ENCODE data around the gene CNTNAP2.

The CNTNAP2 gene

DNA sequence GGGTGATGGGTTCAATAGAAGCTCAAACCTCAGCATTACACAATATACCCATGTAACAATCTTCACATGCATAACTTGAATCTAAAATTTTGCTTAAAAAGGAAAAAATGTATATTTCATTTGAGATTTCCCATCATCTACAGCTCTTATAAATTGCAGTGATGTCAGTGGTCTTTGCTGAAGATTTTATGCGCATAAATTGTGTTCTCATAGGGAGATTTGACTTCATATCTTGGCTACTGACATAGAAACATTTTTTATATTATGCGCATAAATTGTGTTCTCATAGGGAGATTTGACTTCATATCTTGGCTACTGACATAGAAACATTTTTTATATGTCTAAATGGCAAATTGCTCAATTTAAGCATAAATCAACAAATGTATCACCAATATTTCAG lies 1348.6 kb downstream of the CNTNAP2 start:
- H3K4me3 ChIP-seq (ENCODE audit: insufficient read depth, low read depth, low read length): no peak overlapping the region
- no peaks in the 10 kb centered on the region for H3K36me3 ChIP-seq (ENCODE audit: control insufficient read depth, insufficient read depth, low read length)
- no peaks in the 10 kb centered on the region for H3K9me3 ChIP-seq (ENCODE audit: control insufficient read depth, low read length)
- no peaks in the 10 kb centered on the region for H3K27me3 ChIP-seq (ENCODE audit: control insufficient read depth, insufficient read depth, low read length, poor library complexity, severe bottlenecking)
- H3K4me1 ChIP-seq (ENCODE audit: control insufficient read depth, insufficient read depth, low read length): no peaks in the 10 kb centered on the region
- WGBS, 2 experiments: 83 to 100% methylated on average over 1 to 2 of the region's 2 CpGs
- H3K27ac ChIP-seq (ENCODE audit: insufficient read depth, low read depth, low read length, poor library complexity, severe bottlenecking): no peak overlapping the region

DNA sequence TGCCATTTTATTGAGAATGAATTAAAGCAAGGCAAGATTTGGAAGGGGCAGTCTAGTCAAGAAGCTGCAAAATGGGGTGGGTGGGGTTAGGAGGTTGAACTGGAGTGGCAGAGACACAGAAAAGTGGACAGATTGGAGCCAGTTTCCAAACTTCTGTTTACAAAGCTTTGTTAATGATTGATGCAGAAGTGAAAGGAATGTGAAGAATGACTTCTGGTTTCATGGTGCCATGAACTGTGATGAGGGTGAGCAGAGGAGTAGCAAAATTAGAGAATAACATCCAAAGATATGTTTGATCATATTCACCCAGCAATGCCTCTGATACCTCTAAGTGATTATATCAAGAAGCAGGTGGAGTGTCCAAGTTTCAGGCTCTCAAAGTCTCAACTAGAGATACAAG lies 1356.0 kb downstream of the CNTNAP2 start:
- Histone ChIP-seq H3K4me1 (ENCODE audit: control insufficient read depth, insufficient read depth, low read length) (no peaks in the 10 kb centered on the region), H3K36me3 (ENCODE audit: control insufficient read depth, insufficient read depth, low read length) (no peaks in the 10 kb centered on the region), H3K4me3 (ENCODE audit: insufficient read depth, low read depth, low read length) (no peak overlapping the region), H3K27me3 (ENCODE audit: control insufficient read depth, insufficient read depth, low read length, poor library complexity, severe bottlenecking) (no peaks in the 10 kb centered on the region), H3K27ac (ENCODE audit: insufficient read depth, low read depth, low read length, poor library complexity, severe bottlenecking) (no peak overlapping the region), H3K9me3 (ENCODE audit: control insufficient read depth, low read length) (no peaks in the 10 kb centered on the region)

DNA sequence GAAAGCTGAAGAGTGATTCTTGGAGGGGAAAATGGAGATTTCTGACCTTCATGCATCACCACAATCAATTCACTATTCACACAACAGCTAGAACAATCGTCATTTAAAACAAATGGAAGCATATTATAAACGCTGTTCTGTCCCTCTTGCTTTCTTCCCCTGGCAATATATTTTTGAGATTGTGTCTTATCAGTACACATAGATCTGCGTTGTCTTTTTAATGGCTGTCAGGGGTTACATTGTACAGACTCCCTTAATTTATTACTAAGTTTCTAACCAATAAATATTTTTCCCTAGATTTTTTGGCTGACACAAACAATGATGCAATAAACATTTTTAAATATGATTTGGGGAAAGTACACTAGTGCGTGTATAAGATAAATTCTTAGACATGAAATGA lies 1358.3 kb downstream of the CNTNAP2 start:
- Histone ChIP-seq H3K27ac (ENCODE audit: insufficient read depth, low read depth, low read length, poor library complexity, severe bottlenecking) (no peak overlapping the region), H3K36me3 (ENCODE audit: control insufficient read depth, insufficient read depth, low read length) (no peaks in the 10 kb centered on the region), H3K27me3 (ENCODE audit: control insufficient read depth, insufficient read depth, low read length, poor library complexity, severe bottlenecking) (no peaks in the 10 kb centered on the region), H3K4me1 (ENCODE audit: control insufficient read depth, insufficient read depth, low read length) (no peaks in the 10 kb centered on the region), H3K4me3 (ENCODE audit: insufficient read depth, low read depth, low read length) (no peak overlapping the region), H3K9me3 (ENCODE audit: control insufficient read depth, low read length) (no peaks in the 10 kb centered on the region)
- 70 to 71% methylated on average over 2 to 3 of the region's 4 CpGs for WGBS, 2 experiments

DNA sequence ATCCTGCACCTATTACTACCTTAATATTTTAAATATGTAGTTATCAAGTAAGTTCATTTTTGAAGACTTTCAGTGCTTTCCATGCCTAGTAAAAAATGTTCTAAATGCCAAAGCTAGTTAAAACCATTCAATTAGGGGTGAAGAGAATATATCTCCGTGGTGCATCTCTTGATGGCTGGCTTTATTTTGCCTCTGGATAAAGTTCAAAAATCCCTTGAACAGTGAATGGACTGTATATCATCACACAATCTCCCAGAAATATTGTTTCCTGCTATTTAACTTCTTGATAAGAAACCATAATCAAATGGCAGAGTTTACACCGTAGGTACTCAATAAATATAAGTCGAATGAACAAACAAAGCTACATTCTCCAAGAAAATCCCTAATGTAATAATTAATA lies 1360.9 kb downstream of the CNTNAP2 start:
- WGBS, 2 experiments: 95 to 97% methylated on average over 2 to 3 of the region's 3 CpGs
- no peak overlapping the region for H3K27ac ChIP-seq (ENCODE audit: insufficient read depth, low read depth, low read length, poor library complexity, severe bottlenecking)
- no peaks in the 10 kb centered on the region for H3K9me3 ChIP-seq (ENCODE audit: control insufficient read depth, low read length)
- H3K4me3 ChIP-seq (ENCODE audit: insufficient read depth, low read depth, low read length): no peak overlapping the region
- no peaks in the 10 kb centered on the region for H3K36me3 ChIP-seq (ENCODE audit: control insufficient read depth, insufficient read depth, low read length)
- H3K27me3 ChIP-seq (ENCODE audit: control insufficient read depth, insufficient read depth, low read length, poor library complexity, severe bottlenecking): no peaks in the 10 kb centered on the region
- H3K4me1 ChIP-seq (ENCODE audit: control insufficient read depth, insufficient read depth, low read length): no peaks in the 10 kb centered on the region

DNA sequence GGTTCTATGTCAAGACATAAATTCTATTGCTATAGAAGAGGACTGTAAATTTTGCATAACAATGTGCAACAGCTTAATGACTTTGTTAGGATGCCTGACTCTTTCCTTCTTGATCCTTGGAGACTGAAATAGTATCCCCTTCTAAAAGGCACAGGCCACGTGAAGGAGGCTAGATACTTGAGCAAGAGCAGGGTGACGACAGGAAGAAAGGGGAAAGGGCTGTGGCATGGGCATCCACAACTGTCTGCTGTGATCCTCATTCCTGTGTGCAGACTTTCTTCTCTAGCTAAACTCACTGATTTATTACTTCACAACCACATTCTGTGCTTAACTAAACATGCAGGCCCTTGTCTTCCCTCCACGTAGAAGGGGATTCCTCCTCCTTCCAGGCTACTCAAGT lies 1362.2 kb downstream of the CNTNAP2 start:
- Histone ChIP-seq H3K4me3 (ENCODE audit: insufficient read depth, low read depth, low read length) (no peak overlapping the region), H3K9me3 (ENCODE audit: control insufficient read depth, low read length) (no peaks in the 10 kb centered on the region), H3K27ac (ENCODE audit: insufficient read depth, low read depth, low read length, poor library complexity, severe bottlenecking) (no peak overlapping the region), H3K36me3 (ENCODE audit: control insufficient read depth, insufficient read depth, low read length) (no peaks in the 10 kb centered on the region), H3K27me3 (ENCODE audit: control insufficient read depth, insufficient read depth, low read length, poor library complexity, severe bottlenecking) (no peaks in the 10 kb centered on the region), H3K4me1 (ENCODE audit: control insufficient read depth, insufficient read depth, low read length) (no peaks in the 10 kb centered on the region)
- WGBS, 2 experiments: 70 to 89% methylated on average over 3 of the region's 3 CpGs

DNA sequence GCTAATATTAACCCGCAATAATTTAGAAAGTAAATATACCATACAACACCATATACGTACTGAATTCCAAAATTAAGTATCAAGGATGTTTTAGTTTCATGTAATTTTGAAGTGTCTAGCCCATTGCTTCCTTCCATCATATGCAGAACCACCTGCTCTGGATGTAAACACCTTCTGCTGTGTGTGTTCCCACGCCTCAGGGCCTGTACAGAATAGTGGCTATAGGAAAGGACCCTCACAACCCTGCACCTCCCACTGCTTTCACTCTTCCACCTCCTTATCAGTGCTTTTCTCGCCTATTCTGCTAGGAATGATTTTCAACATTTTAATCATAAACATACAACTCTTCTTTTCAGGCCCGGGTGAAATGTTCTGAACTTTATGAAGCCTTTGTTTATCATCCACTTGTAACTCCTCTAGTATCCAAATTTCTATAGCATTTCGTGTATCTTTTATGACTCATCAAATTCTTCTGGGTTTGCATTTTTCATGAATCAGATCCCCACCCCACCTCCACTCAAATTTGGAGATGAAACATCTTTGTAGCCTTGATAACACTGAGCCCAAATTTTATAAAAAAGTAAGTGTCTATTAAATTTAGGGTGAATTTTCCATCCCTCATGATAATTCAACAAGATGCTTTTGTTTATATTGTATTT lies 1367.2 kb downstream of the CNTNAP2 start:
- Histone ChIP-seq H3K27ac (ENCODE audit: insufficient read depth, low read depth, low read length, poor library complexity, severe bottlenecking) (no peak overlapping the region), H3K4me1 (ENCODE audit: control insufficient read depth, insufficient read depth, low read length) (no peaks in the 10 kb centered on the region), H3K27me3 (ENCODE audit: control insufficient read depth, insufficient read depth, low read length, poor library complexity, severe bottlenecking) (no peaks in the 10 kb centered on the region), H3K9me3 (ENCODE audit: control insufficient read depth, low read length) (no peaks in the 10 kb centered on the region), H3K4me3 (ENCODE audit: insufficient read depth, low read depth, low read length) (no peak overlapping the region), H3K36me3 (ENCODE audit: control insufficient read depth, insufficient read depth, low read length) (no peaks in the 10 kb centered on the region)
- 92% methylated on average over 4 of the region's 6 CpGs for WGBS, 2 experiments

DNA sequence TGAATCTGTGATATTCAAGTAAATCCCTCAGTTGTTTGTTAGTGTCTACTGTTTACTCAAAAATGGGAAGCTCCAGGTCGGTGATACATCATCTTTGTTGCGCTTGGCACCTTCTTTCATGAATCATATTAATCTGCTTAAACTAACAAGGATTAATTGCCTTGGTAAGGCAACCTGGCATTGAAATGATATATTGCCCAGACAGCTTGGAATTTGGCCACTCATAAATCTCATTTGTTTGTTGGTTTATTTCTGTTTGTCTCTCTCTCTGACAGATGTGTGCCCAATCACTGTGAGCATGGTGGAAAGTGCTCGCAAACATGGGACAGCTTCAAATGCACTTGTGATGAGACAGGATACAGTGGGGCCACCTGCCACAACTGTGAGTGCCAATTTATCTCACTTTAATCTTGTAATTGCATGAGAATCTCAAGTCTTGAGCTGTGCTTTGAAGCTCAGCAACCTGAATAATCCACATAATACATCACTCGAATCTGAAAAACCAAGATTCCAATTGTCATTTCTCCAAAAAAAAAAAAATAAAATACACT lies 1369.1 kb downstream of the CNTNAP2 start:
- 92 to 95% methylated on average over 4 of the region's 4 CpGs for WGBS, 2 experiments
- no peaks in the 10 kb centered on the region for H3K27me3 ChIP-seq (ENCODE audit: control insufficient read depth, insufficient read depth, low read length, poor library complexity, severe bottlenecking)
- H3K4me3 ChIP-seq (ENCODE audit: insufficient read depth, low read depth, low read length): no peak overlapping the region
- H3K36me3 ChIP-seq (ENCODE audit: control insufficient read depth, insufficient read depth, low read length): no peaks in the 10 kb centered on the region
- H3K4me1 ChIP-seq (ENCODE audit: control insufficient read depth, insufficient read depth, low read length): no peaks in the 10 kb centered on the region
- no peaks in the 10 kb centered on the region for H3K9me3 ChIP-seq (ENCODE audit: control insufficient read depth, low read length)
- no peak overlapping the region for H3K27ac ChIP-seq (ENCODE audit: insufficient read depth, low read depth, low read length, poor library complexity, severe bottlenecking)

DNA sequence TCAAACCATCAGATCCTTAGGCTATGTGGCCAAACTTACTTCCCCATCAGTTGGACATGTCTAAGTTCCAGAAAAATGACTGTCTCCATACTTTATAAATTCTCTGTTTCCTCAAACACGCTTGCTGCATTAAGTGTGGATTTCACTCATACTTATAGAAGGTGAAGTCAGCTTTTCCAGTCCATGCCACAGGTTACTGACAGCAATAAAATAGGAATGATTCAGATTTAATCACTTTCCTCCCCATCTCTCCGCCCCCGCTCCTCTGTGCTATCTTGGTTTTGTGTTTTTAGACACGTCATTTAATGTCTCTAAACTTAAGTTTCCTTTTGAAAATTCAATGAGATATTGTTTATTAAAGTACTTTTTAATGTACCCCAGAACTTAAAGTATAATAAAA lies 1376.0 kb downstream of the CNTNAP2 start:
- H3K4me3 ChIP-seq (ENCODE audit: insufficient read depth, low read depth, low read length): no peak overlapping the region
- H3K9me3 ChIP-seq (ENCODE audit: control insufficient read depth, low read length): no peaks in the 10 kb centered on the region
- WGBS, 2 experiments: 92 to 100% methylated on average over 3 of the region's 4 CpGs
- H3K36me3 ChIP-seq (ENCODE audit: control insufficient read depth, insufficient read depth, low read length): no peaks in the 10 kb centered on the region
- no peaks in the 10 kb centered on the region for H3K4me1 ChIP-seq (ENCODE audit: control insufficient read depth, insufficient read depth, low read length)
- H3K27me3 ChIP-seq (ENCODE audit: control insufficient read depth, insufficient read depth, low read length, poor library complexity, severe bottlenecking): no peaks in the 10 kb centered on the region
- H3K27ac ChIP-seq (ENCODE audit: insufficient read depth, low read depth, low read length, poor library complexity, severe bottlenecking): no peak overlapping the region

DNA sequence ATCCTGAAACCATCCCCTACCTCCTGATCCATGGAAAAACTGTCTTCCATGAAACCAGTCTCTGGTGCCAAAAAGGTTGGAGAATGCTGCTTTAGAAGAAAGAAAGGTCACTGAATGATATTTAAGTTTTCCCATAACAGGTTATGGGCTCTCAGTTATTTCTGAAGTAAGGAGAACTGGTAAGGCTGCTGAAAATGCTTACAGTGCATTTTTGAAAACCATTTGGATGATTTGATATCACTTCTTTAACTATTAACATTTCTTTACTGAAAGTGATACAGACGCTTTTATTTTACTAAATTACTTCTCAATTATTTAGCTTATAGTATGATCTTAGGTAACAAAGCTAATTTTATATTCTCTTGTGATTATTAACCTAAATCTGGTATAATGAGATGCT lies 1379.6 kb downstream of the CNTNAP2 start:
- no peak overlapping the region for H3K27ac ChIP-seq (ENCODE audit: insufficient read depth, low read depth, low read length, poor library complexity, severe bottlenecking)
- no peaks in the 10 kb centered on the region for H3K27me3 ChIP-seq (ENCODE audit: control insufficient read depth, insufficient read depth, low read length, poor library complexity, severe bottlenecking)
- H3K36me3 ChIP-seq (ENCODE audit: control insufficient read depth, insufficient read depth, low read length): no peaks in the 10 kb centered on the region
- no CpG with 5 or more reads among the region's 1 CpG for WGBS, 2 experiments
- no peaks in the 10 kb centered on the region for H3K9me3 ChIP-seq (ENCODE audit: control insufficient read depth, low read length)
- H3K4me3 ChIP-seq (ENCODE audit: insufficient read depth, low read depth, low read length): no peak overlapping the region
- H3K4me1 ChIP-seq (ENCODE audit: control insufficient read depth, insufficient read depth, low read length): no peaks in the 10 kb centered on the region

DNA sequence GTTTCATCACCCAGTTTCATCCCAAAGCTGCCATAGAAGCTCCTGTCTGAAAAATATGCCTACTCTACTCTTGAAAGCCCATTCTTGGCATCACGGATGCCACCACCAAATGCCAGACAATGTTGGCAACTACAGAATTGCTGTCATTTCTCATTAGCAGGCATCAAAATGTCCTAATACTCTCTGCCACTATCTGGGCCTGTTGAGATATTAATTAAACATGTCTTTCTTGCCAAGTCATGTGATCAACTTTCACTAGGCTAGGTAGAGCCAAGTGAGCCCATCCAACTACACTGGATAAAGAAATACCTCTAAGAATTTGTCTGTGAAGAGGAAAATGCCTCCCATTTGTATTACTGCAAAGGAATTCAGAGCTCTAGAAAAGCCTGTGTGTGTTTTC lies 1380.6 kb downstream of the CNTNAP2 start:
- H3K9me3 ChIP-seq (ENCODE audit: control insufficient read depth, low read length): no peaks in the 10 kb centered on the region
- no peak overlapping the region for H3K4me3 ChIP-seq (ENCODE audit: insufficient read depth, low read depth, low read length)
- no peaks in the 10 kb centered on the region for H3K36me3 ChIP-seq (ENCODE audit: control insufficient read depth, insufficient read depth, low read length)
- no peaks in the 10 kb centered on the region for H3K27me3 ChIP-seq (ENCODE audit: control insufficient read depth, insufficient read depth, low read length, poor library complexity, severe bottlenecking)
- H3K27ac ChIP-seq (ENCODE audit: insufficient read depth, low read depth, low read length, poor library complexity, severe bottlenecking): no peak overlapping the region
- 91 to 97% methylated on average over 1 of the region's 1 CpG for WGBS, 2 experiments
- no peaks in the 10 kb centered on the region for H3K4me1 ChIP-seq (ENCODE audit: control insufficient read depth, insufficient read depth, low read length)

DNA sequence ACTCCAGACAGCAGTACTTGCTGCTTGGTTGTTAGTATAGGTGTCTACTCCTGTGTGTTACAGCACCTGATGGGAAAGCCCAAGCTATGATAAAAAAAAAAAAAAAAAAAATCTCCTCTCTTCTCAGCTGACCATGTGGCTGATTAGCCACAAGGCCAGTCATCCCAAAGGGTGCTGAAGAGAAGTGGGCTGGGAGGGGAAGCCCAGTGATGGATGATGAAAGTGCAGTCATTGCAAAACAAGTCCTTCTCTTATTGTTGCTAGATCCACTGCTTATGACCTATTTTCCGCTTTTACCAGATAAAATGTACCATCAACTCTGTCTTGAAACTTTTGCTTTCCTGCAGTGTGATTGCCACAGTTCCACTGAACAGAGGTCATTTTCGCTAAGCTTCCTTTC lies 1381.5 kb downstream of the CNTNAP2 start:
- 98 to 100% methylated on average over 2 of the region's 2 CpGs for WGBS, 2 experiments
- no peaks in the 10 kb centered on the region for H3K27me3 ChIP-seq (ENCODE audit: control insufficient read depth, insufficient read depth, low read length, poor library complexity, severe bottlenecking)
- no peaks in the 10 kb centered on the region for H3K4me1 ChIP-seq (ENCODE audit: control insufficient read depth, insufficient read depth, low read length)
- H3K4me3 ChIP-seq (ENCODE audit: insufficient read depth, low read depth, low read length): no peak overlapping the region
- no peaks in the 10 kb centered on the region for H3K36me3 ChIP-seq (ENCODE audit: control insufficient read depth, insufficient read depth, low read length)
- no peak overlapping the region for H3K27ac ChIP-seq (ENCODE audit: insufficient read depth, low read depth, low read length, poor library complexity, severe bottlenecking)
- H3K9me3 ChIP-seq (ENCODE audit: control insufficient read depth, low read length): no peaks in the 10 kb centered on the region

Measured in ectodermal cell (in vitro differentiated cells).